ENCODE results near the gene GLP1R. TPM values are rescaled to one million over a fixed set of nuclear protein-coding genes. Genes with fewer than 3 reads are reported as not detected.

GLP1R gene
- total RNA-seq, 3 donors from 2014 or later (not counting 1 experiment from before 2014, with no cell fraction given), result 2.2 to 6.5 (median 3.0) TPM

DNA sequence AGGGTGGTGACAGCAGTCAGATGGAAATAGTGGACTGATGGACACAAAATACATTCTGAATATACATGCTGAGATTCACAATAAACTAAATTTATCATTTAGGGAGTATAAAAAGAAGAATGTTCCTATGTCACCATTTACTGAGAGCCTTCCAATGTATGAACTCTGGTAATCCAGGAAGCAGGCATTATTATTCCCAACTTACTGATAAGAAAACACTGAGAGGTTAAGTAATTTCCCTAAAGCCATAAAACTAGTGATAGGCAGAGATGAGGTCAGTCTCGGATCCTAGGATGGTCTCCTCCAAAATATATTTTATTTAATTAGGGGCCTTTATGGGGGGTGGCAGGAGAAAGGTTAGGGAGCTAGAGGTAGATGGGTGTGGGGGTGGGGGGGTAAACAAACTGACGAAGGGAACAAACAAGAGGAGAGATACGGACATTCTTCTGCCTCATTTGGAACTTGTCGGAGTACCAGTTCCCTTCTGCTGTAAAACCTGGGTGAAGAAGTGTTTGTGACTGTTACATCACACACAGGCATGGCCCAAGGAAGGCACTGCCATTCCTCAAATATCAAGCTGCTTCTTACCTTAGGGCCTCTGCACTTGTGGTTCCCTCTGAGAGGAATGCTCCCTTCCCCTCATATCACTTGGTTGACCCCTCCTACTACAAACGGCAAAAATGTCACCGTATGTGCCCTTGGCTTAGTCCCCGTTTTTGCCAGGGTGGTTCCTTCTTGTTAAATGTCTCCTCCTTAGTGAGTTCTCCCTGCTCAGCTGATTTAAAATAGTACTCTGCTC, 59.7 kb downstream of the GLP1R start:
- H3K9me3 ChIP-seq (ENCODE audit: control insufficient read depth, insufficient read depth, low read length), result no peaks in the 10 kb centered on the region
- Mint-ChIP-seq H3K27me3 (ENCODE audit: low read depth in 2 of 2) (no peaks in the 10 kb centered on the region), H3K36me3 (peaks cover 10% of the 10 kb centered on the region), H3K4me1 (peaks cover 27 to 31% of the 10 kb centered on the region in 2 donors), H3K27ac (no peak overlapping the region), H3K4me3 (no peak overlapping the region), H3K9me3 (no peaks in the 10 kb centered on the region)
- no peak overlapping the region for H3K4me3 ChIP-seq (ENCODE audit: low read length)
- H3K27ac ChIP-seq (ENCODE audit: low read length), result no peak overlapping the region
- TF ChIP-seq, protein P1, sequence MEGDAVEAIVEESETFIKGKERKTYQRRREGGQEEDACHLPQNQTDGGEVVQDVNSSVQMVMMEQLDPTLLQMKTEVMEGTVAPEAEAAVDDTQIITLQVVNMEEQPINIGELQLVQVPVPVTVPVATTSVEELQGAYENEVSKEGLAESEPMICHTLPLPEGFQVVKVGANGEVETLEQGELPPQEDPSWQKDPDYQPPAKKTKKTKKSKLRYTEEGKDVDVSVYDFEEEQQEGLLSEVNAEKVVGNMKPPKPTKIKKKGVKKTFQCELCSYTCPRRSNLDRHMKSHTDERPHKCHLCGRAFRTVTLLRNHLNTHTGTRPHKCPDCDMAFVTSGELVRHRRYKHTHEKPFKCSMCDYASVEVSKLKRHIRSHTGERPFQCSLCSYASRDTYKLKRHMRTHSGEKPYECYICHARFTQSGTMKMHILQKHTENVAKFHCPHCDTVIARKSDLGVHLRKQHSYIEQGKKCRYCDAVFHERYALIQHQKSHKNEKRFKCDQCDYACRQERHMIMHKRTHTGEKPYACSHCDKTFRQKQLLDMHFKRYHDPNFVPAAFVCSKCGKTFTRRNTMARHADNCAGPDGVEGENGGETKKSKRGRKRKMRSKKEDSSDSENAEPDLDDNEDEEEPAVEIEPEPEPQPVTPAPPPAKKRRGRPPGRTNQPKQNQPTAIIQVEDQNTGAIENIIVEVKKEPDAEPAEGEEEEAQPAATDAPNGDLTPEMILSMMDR (IDR thresholded peaks at IDR 0.05), result no peak
- ATAC-seq (no peak), DNase-seq (no peak)
- peaks cover 25% of the 10 kb centered on the region for H3K36me3 ChIP-seq (ENCODE audit: control insufficient read depth, insufficient read depth, low read length)
- no peaks in the 10 kb centered on the region for H3K27me3 ChIP-seq (ENCODE audit: control insufficient read depth, insufficient read depth, low read length)
- no peaks in the 10 kb centered on the region for H3K4me1 ChIP-seq (ENCODE audit: control insufficient read depth, insufficient read depth, low read length)
- WGBS (ENCODE audit: insufficient coverage), result 97% methylated on average over 6 of the region's 7 CpGs
- intact Hi-C loops (cut with micrococcal nuclease), result no loop called here

DNA sequence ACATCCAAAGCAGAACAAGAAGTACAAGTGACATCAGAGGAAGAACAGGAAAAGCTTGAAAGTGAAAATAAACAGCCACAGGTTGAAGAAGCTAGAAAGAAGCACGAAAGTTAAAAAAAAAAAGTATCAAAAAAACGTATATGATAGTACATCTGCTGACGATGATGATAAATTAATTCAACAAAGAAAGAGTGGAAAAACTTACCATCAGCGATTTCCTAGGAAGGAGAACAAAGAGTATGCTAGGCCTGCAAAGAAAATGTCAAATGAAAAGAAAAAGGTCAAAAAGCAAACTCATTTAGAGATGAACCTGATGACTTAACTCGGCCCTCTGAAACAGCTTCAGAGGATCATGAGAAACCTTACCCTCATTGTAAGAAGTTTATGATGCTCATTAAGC, 62.7 kb downstream of the GLP1R start:
- TF ChIP-seq, protein P1 (IDR thresholded peaks at IDR 0.05), result no peak
- H3K4me1 Mint-ChIP-seq, result peaks cover 29% of the 10 kb centered on the region in 2 donors
- WGBS (ENCODE audit: insufficient coverage), result 75% methylated on average over 5 of the region's 5 CpGs
- Histone ChIP-seq H3K4me1 (ENCODE audit: control insufficient read depth, insufficient read depth, low read length) (peaks cover 6% of the 10 kb centered on the region), H3K27me3 (ENCODE audit: control insufficient read depth, insufficient read depth, low read length) (no peaks in the 10 kb centered on the region), H3K9me3 (ENCODE audit: control insufficient read depth, insufficient read depth, low read length) (no peaks in the 10 kb centered on the region), H3K36me3 (ENCODE audit: control insufficient read depth, insufficient read depth, low read length) (peaks cover 10% of the 10 kb centered on the region), H3K4me3 (ENCODE audit: low read length) (no peak overlapping the region), H3K27ac (ENCODE audit: low read length) (no peak overlapping the region)
- H3K27me3 Mint-ChIP-seq (ENCODE audit: low read depth in 2 of 2), result no peaks in the 10 kb centered on the region
- intact Hi-C loops (cut with micrococcal nuclease), result loop anchor here (10.0 kb wide), 1 partner anchor 476 kb away; the partner anchor contains the start of gene BTBD9
- no peaks in the 10 kb centered on the region for H3K9me3 Mint-ChIP-seq
- H3K36me3 Mint-ChIP-seq, result no peaks in the 10 kb centered on the region
- no peak overlapping the region for H3K27ac Mint-ChIP-seq
- ATAC-seq (no peak), DNase-seq (peak in 1 of 2 donors; percentile 33)
- no peak overlapping the region for H3K4me3 Mint-ChIP-seq

DNA sequence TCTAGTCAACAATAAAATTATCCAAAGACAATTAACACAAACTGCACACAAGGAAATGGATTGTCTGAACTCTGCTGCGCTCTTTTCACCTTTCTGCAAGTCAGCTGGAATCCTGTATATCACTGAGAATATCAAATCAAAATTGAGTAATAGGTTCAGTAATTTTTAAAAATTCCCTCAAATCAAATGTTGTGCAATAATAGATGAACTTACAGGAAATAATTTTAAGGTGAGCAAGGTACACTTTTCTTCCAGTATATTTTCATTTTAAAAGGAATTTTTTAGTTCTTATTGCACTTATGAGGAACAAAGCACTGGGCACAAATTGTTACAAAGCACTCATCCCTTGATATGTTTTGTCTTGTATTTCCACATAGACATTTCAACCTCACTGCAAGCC, 65.2 kb downstream of the GLP1R start:
- peaks cover 6% of the 10 kb centered on the region for H3K4me1 ChIP-seq (ENCODE audit: control insufficient read depth, insufficient read depth, low read length)
- Mint-ChIP-seq H3K27ac (peak overlapping the region; percentile 91 to 98), H3K36me3 (no peaks in the 10 kb centered on the region), H3K4me3 (peak overlapping the region; percentile 96), H3K4me1 (peaks cover 21 to 29% of the 10 kb centered on the region in 2 donors), H3K27me3 (ENCODE audit: low read depth in 2 of 2) (no peaks in the 10 kb centered on the region), H3K9me3 (no peaks in the 10 kb centered on the region)
- H3K36me3 ChIP-seq (ENCODE audit: control insufficient read depth, insufficient read depth, low read length), result peaks cover 10% of the 10 kb centered on the region
- no peaks in the 10 kb centered on the region for H3K9me3 ChIP-seq (ENCODE audit: control insufficient read depth, insufficient read depth, low read length)
- TF ChIP-seq, protein P1 (IDR thresholded peaks at IDR 0.05), result no peak
- ATAC-seq (no peak), DNase-seq (no peak)
- H3K27me3 ChIP-seq (ENCODE audit: control insufficient read depth, insufficient read depth, low read length), result no peaks in the 10 kb centered on the region
- no CpG with 5 or more reads among the region's 1 CpG for WGBS (ENCODE audit: insufficient coverage)
- H3K4me3 ChIP-seq (ENCODE audit: low read length), result no peak overlapping the region
- intact Hi-C loops (cut with micrococcal nuclease), result loop anchor here (10.0 kb wide), 1 partner anchor 479 kb away; the partner anchor contains the start of gene BTBD9
- no peak overlapping the region for H3K27ac ChIP-seq (ENCODE audit: low read length)
